Ammon's horn (tissue), 1 donor: ENCODE results near the gene GRM4.

Source experiments
- DNase-seq: peaks from one replicate; pipeline ENCODE4 v3.0.0-alpha.2; 2016; ENCODE audit warnings: low spot score

GRM4 gene

GRCh38 chr6:34084591-34085290 lies 61.1 kb downstream of the GRM4 start:
- no peak for DNase-seq

- DNase-seq, result no peak
These were observed 62.8 kb downstream of the GRM4 start for GRCh38 chr6:34082864-34083626.

GRCh38 chr6:34082348-34082747 lies 63.5 kb downstream of the GRM4 start:
- DNase-seq, result no peak

- no peak for DNase-seq
These were observed 65.5 kb downstream of the GRM4 start for GRCh38 chr6:34080357-34080756.

GRCh38 chr6:34079899-34080298 lies 66.0 kb downstream of the GRM4 start:
- no peak for DNase-seq

- DNase-seq, result no peak
These were observed 70.0 kb downstream of the GRM4 start for GRCh38 chr6:34075906-34076305.

GRCh38 chr6:34074064-34074742 lies 71.7 kb downstream of the GRM4 start:
- DNase-seq, result no peak

- no peak for DNase-seq
These were observed 72.3 kb downstream of the GRM4 start for GRCh38 chr6:34073540-34073939.

GRCh38 chr6:34072727-34073126 lies 73.2 kb downstream of the GRM4 start:
- no peak for DNase-seq

- no peak for DNase-seq
These were observed 74.0 kb downstream of the GRM4 start for GRCh38 chr6:34071884-34072379.

- no peak for DNase-seq
These were observed 74.6 kb downstream of the GRM4 start for GRCh38 chr6:34071136-34071883.

- DNase-seq, result no peak
These were observed 75.4 kb downstream of the GRM4 start for GRCh38 chr6:34070315-34071135.

GRCh38 chr6:34068462-34069044 lies 77.3 kb downstream of the GRM4 start:
- DNase-seq, result no peak

GRCh38 chr6:34067814-34068213 lies 78.1 kb downstream of the GRM4 start:
- DNase-seq, result no peak

- no peak for DNase-seq
These were observed 78.8 kb downstream of the GRM4 start for GRCh38 chr6:34066772-34067770.

- DNase-seq, result no peak
These were observed 79.7 kb downstream of the GRM4 start for GRCh38 chr6:34066218-34066571.

GRCh38 chr6:34065466-34066217 lies 80.2 kb downstream of the GRM4 start:
- DNase-seq, result no peak

- DNase-seq, result no peak
These were observed 81.2 kb downstream of the GRM4 start for GRCh38 chr6:34064675-34065074.

- DNase-seq, result no peak
These were observed 82.2 kb downstream of the GRM4 start for GRCh38 chr6:34063651-34064050.
